ENCODE data around the gene CFAP43. TPM values are rescaled to one million over a fixed set of nuclear protein-coding genes. Genes with fewer than 3 reads are reported as not detected.

Gene CFAP43
- total and polyA plus RNA-seq, 2 experiments from 2014 or later: 0.24 to 0.44 TPM

GRCh38 chr10:104113376-104113956 lies 118.7 kb downstream of the CFAP43 start (continued):
- TF ChIP-seq ZNF462 (CRISPR knock-in tag; IDR thresholded peaks at IDR 0.05) (no peak), ETS1 (IDR thresholded peaks at IDR 0.05) (no peak), REST (IDR thresholded peaks at IDR 0.05; ENCODE audit: unreplicated experiment) (no peak), POLR2AphosphoS5 (IDR thresholded peaks at IDR 0.05; ENCODE audit: low read depth) (no peak)

All from GM23338 (cell line).